GM10248 (cell line): ENCODE measurements around the gene AKAP13.

ENCODE experiments used
- CTCF ChIA-PET: fragments of 300-600 bp; sonication (Branson Sonifier 250); formaldehyde crosslinking; extraction: SDS; loops from one replicate; lab custom pipeline; 2021; ENCODE audit warnings: antibody characterized with exemption; lab: Yijun Ruan, JAX
- POLR2A ChIA-PET: fragments of 350-650 bp; sonication (Branson Sonifier 250); formaldehyde crosslinking; extraction: SDS; loops from one replicate; lab custom pipeline; 2020; ENCODE audit warnings: antibody characterized with exemption; lab: Yijun Ruan, JAX
- DNase-seq: peaks from one replicate; pipeline ENCODE4 v3.0.0; 2012; ENCODE audit errors: extremely low spot score
- CTCF ChIP-seq: IDR thresholded peaks from 2 replicates; pipeline ENCODE4 v1.5.1; 2012; ENCODE audit warnings: mild to moderate bottlenecking, low read depth; ENCODE audit errors: extremely low read depth, missing control alignments, control extremely low read depth

AKAP13 gene

GRCh38 chr15:85470563-85471271, 90.3 kb downstream of the AKAP13 start:
- POLR2A ChIA-PET: no interaction called here
- no peak for TF ChIP-seq CTCF
- CTCF ChIA-PET: interaction anchor here (1.3 to 8.4 kb wide), 4 partner anchors 10 to 140 kb away, joined by 4 to 73 read pairs (median 10); no protein-coding TSS in a partner anchor
- DNase-seq: no peak

GRCh38 chr15:85472349-85472748, 91.9 kb downstream of the AKAP13 start:
- TF ChIP-seq CTCF: no peak
- DNase-seq: no peak
- POLR2A ChIA-PET: no interaction called here
- CTCF ChIA-PET: interaction anchor here (2.2 to 8.4 kb wide), 3 partner anchors 16 to 176 kb away, joined by 7 to 73 read pairs (median 13); no protein-coding TSS in a partner anchor

- CTCF ChIA-PET: interaction anchor here (0.8 to 8.4 kb wide), 6 partner anchors 15 to 177 kb away, joined by 3 to 73 read pairs (median 6); no protein-coding TSS in a partner anchor
- POLR2A ChIA-PET: no interaction called here
- no peak for TF ChIP-seq CTCF
- peak; percentile 26 for DNase-seq
Observed at GRCh38 chr15:85473455-85473854, 93.1 kb downstream of the AKAP13 start.

- POLR2A ChIA-PET: interaction anchor here (0.9 to 1.0 kb wide), 2 partner anchors 18 to 22 kb away, joined by 3 to 5 read pairs; no protein-coding TSS in a partner anchor
- CTCF ChIA-PET: interaction anchor here (1.0 to 8.4 kb wide), 15 partner anchors 11 to 178 kb away, joined by 3 to 73 read pairs (median 4); no protein-coding TSS in a partner anchor
- TF ChIP-seq CTCF: no peak
- peak; percentile 24 for DNase-seq
Observed at GRCh38 chr15:85474700-85475316, 94.4 kb downstream of the AKAP13 start.

- ChIA-PET CTCF (interaction anchor here (0.8 to 8.4 kb wide), 17 partner anchors 11 to 179 kb away, joined by 3 to 73 read pairs (median 4); no protein-coding TSS in a partner anchor), POLR2A (interaction anchor here (0.9 to 1.0 kb wide), 2 partner anchors 18 to 22 kb away, joined by 3 to 5 read pairs; no protein-coding TSS in a partner anchor)
- peak; percentile 31 for DNase-seq
- no peak for TF ChIP-seq CTCF
Observed at GRCh38 chr15:85475317-85475701, 94.9 kb downstream of the AKAP13 start.

GRCh38 chr15:85475711-85476110, 95.3 kb downstream of the AKAP13 start:
- no peak for TF ChIP-seq CTCF
- CTCF ChIA-PET: interaction anchor here (0.8 to 8.4 kb wide), 18 partner anchors 12 to 179 kb away, joined by 3 to 73 read pairs (median 4); no protein-coding TSS in a partner anchor
- POLR2A ChIA-PET: interaction anchor here (0.9 to 1.0 kb wide), 2 partner anchors 19 to 23 kb away, joined by 3 to 5 read pairs; no protein-coding TSS in a partner anchor
- no peak for DNase-seq
